ENCODE measurements around the gene PLCB3.

Gene PLCB3

GRCh38 chr11:64281957-64282770, 30.8 kb downstream of the PLCB3 start:
- TF ChIP-seq CTCF (IDR thresholded peaks at IDR 0.05; ENCODE audit: extremely low read depth, insufficient read depth, missing control alignments), result no peak
- no peak for DNase-seq (ENCODE audit: low spot score)
- in situ Hi-C loops (cut with MboI; ENCODE audit: low pct_unique_long_range_greater_than_20kb, low sequenced_read_pairs, unreplicated experiment), result no loop called here

- no peak for TF ChIP-seq CTCF (IDR thresholded peaks at IDR 0.05; ENCODE audit: extremely low read depth, insufficient read depth, missing control alignments)
- in situ Hi-C loops (cut with MboI; ENCODE audit: low pct_unique_long_range_greater_than_20kb, low sequenced_read_pairs, unreplicated experiment), result no loop called here
- DNase-seq (ENCODE audit: low spot score), result no peak
Measured at GRCh38 chr11:64283092-64283491, 31.8 kb downstream of the PLCB3 start.

GRCh38 chr11:64284048-64284961, 33.0 kb downstream of the PLCB3 start, which contains the start of gene BAD:
TSS of gene BAD (minus strand) at chr11:64284665. CDS start at chr11:64284368, 297 bp downstream.
- DNase-seq (ENCODE audit: low spot score), result peak; percentile 99
- in situ Hi-C loops (cut with MboI; ENCODE audit: low pct_unique_long_range_greater_than_20kb, low sequenced_read_pairs, unreplicated experiment), result no loop called here
- no peak for TF ChIP-seq CTCF (IDR thresholded peaks at IDR 0.05; ENCODE audit: extremely low read depth, insufficient read depth, missing control alignments)

GRCh38 chr11:64284962-64285884, 33.9 kb downstream of the PLCB3 start, which contains the start of gene GPR137:
TSS of gene GPR137 (plus strand) at chr11:64285848. CDS start at chr11:64286525, 677 bp downstream.
- DNase-seq (ENCODE audit: low spot score), result peak; percentile 97
- no peak for TF ChIP-seq CTCF (IDR thresholded peaks at IDR 0.05; ENCODE audit: extremely low read depth, insufficient read depth, missing control alignments)
- in situ Hi-C loops (cut with MboI; ENCODE audit: low pct_unique_long_range_greater_than_20kb, low sequenced_read_pairs, unreplicated experiment), result no loop called here

- no peak for DNase-seq (ENCODE audit: low spot score)
- in situ Hi-C loops (cut with MboI; ENCODE audit: low pct_unique_long_range_greater_than_20kb, low sequenced_read_pairs, unreplicated experiment), result no loop called here
- peak; percentile 45 for TF ChIP-seq CTCF (IDR thresholded peaks at IDR 0.05; ENCODE audit: extremely low read depth, insufficient read depth, missing control alignments)
Measured at GRCh38 chr11:64285885-64286800, 34.8 kb downstream of the PLCB3 start.
